ENCODE results near the gene GNPTG.

Gene GNPTG

GRCh38 chr16:1401758-1402154, 50.0 kb downstream of the GNPTG start:
- H3K27ac ChIP-seq = no peak overlapping the region
- no peak for TF ChIP-seq CTCF (IDR thresholded peaks at IDR 0.05)
- TF ChIP-seq ZFX (IDR thresholded peaks at IDR 0.05; ENCODE audit: borderline replicate concordance) = no peak

GRCh38 chr16:1403036-1403435, 51.3 kb downstream of the GNPTG start:
- no peak overlapping the region for H3K27ac ChIP-seq
- TF ChIP-seq CTCF (IDR thresholded peaks at IDR 0.05) = no peak
- TF ChIP-seq ZFX (IDR thresholded peaks at IDR 0.05; ENCODE audit: borderline replicate concordance) = no peak

- no peak overlapping the region for H3K27ac ChIP-seq
- no peak for TF ChIP-seq ZFX (IDR thresholded peaks at IDR 0.05; ENCODE audit: borderline replicate concordance)
- TF ChIP-seq CTCF (IDR thresholded peaks at IDR 0.05) = no peak
Measured at GRCh38 chr16:1403733-1404132, 52.0 kb downstream of the GNPTG start.

GRCh38 chr16:1407753-1408152, 56.0 kb downstream of the GNPTG start:
- TF ChIP-seq CTCF (IDR thresholded peaks at IDR 0.05) (no peak), ZFX (IDR thresholded peaks at IDR 0.05; ENCODE audit: borderline replicate concordance) (no peak)
- no peak overlapping the region for H3K27ac ChIP-seq

- no peak overlapping the region for H3K27ac ChIP-seq
- TF ChIP-seq ZFX (IDR thresholded peaks at IDR 0.05; ENCODE audit: borderline replicate concordance) = no peak
Measured at GRCh38 chr16:1408171-1408837, 56.6 kb downstream of the GNPTG start.

GRCh38 chr16:1412847-1413246, 61.1 kb downstream of the GNPTG start:
- TF ChIP-seq ZFX (IDR thresholded peaks at IDR 0.05; ENCODE audit: borderline replicate concordance) = no peak
- TF ChIP-seq CTCF (IDR thresholded peaks at IDR 0.05) = no peak
- H3K27ac ChIP-seq = no peak overlapping the region
